PFSK-1 (cell line): Measurements from ENCODE around the gene HCAR1.

Source experiments
- POLR2AphosphoS5 ChIP-seq: IDR thresholded peaks from 2 replicates; pipeline ENCODE4 v1.6.1; 2012; ENCODE audit warnings: low read depth, mild to moderate bottlenecking, control low read depth, low read length, moderate library complexity
- TAF1 ChIP-seq: IDR thresholded peaks from 2 replicates; pipeline ENCODE4 v1.6.1; 2012; ENCODE audit warnings: low read length, control low read depth, borderline replicate concordance; ENCODE audit not compliant: insufficient read depth

GRCh38 chr12:122730215-122731014 is at the start of gene HCAR1:
- TF ChIP-seq TAF1, result no peak
- TF ChIP-seq POLR2AphosphoS5, result no peak
